Parathyroid adenoma (tissue), 2 donors: ENCODE results near the gene PPIL1.
"Not testable (repeated sequence)": the region's sequence is repeated elsewhere in the genome, so short reads cannot be mapped to it uniquely, and the experiment has no call there.

Source experiments
- H2AFZ ChIP-seq: fragments of 300-600 bp; sonication (generic); one replicate; pipeline ENCODE4 v1.7.0; 2017; ENCODE audit warnings: antibody characterized with exemption, mild to moderate bottlenecking
- H3K27ac ChIP-seq: fragments of 300-600 bp; sonication (generic); one replicate; pipeline ENCODE4 v1.7.0; 2017
- H3K27me3 ChIP-seq: fragments of 300-600 bp; sonication (generic); one replicate; pipeline ENCODE4 v1.7.0; 2017; ENCODE audit warnings: low read length; ENCODE audit not compliant: control insufficient read depth, insufficient read depth
- H3K36me3 ChIP-seq: fragments of 300-600 bp; sonication (generic); one replicate; pipeline ENCODE4 v1.7.0; 2017; ENCODE audit warnings: low read length; ENCODE audit not compliant: control insufficient read depth, insufficient read depth
- H3K4me1 ChIP-seq: fragments of 300-600 bp; sonication (generic); one replicate; pipeline ENCODE4 v1.7.0; 2017; ENCODE audit warnings: control low read depth
- H3K4me2 ChIP-seq: fragments of 300-600 bp; sonication (generic); one replicate; pipeline ENCODE4 v1.7.0; 2017; ENCODE audit warnings: low read length
- H3K4me3 ChIP-seq: fragments of 300-600 bp; sonication (generic); one replicate; pipeline ENCODE4 v1.7.0; 2017; ENCODE audit warnings: low read depth, low read length
- H3K79me2 ChIP-seq: fragments of 300-600 bp; sonication (generic); one replicate; pipeline ENCODE4 v1.7.0; 2017; ENCODE audit warnings: control low read depth
- H3K9ac ChIP-seq: fragments of 300-600 bp; sonication (generic); one replicate; pipeline ENCODE4 v1.7.0; 2017; ENCODE audit warnings: mild to moderate bottlenecking
- H3K9me3 ChIP-seq: fragments of 300-600 bp; sonication (generic); one replicate; pipeline ENCODE4 v1.7.0; 2017; ENCODE audit warnings: low read length; ENCODE audit not compliant: control insufficient read depth
- CTCF ChIP-seq: fragments of 300-600 bp; sonication (generic); IDR thresholded peaks from one replicate; pipeline ENCODE4 v1.7.0; 2017; ENCODE audit warnings: antibody characterized with exemption, mild to moderate bottlenecking
- donor health status: primary hyperparathyroidism.

PPIL1 gene

DNA sequence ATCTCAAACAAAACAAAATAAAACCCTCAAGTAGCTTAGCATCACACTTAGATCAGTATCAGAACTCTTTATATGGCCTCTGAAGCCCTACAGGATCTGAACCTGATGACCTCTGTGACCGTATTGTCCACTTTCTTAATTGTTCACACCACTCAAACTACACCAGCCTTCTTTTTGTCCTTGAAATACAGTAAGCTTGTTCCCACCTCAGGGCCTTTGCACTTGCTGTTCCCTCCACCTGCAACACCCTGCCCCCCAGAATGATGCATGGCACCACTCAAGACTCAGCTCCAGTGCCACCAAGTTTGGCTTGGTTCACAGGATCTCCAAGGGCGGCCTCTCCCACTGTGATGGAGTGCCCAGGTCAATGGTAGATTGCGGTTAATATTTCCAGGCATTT, 61.1 kb downstream of the PPIL1 start:
- no peak for TF ChIP-seq CTCF
- H3K9ac ChIP-seq, result no peak overlapping the region
- H3K4me2 ChIP-seq, result no peak overlapping the region
- H3K36me3 ChIP-seq, result no peaks in the 10 kb centered on the region
- no peak overlapping the region for H3K27ac ChIP-seq
- H3K4me3 ChIP-seq, result no peak overlapping the region
- no peaks in the 10 kb centered on the region for H3K9me3 ChIP-seq
- no peaks in the 10 kb centered on the region for H3K27me3 ChIP-seq
- no peaks in the 10 kb centered on the region for H3K79me2 ChIP-seq
- no peaks in the 10 kb centered on the region for H3K4me1 ChIP-seq
- no peak overlapping the region for H2AFZ ChIP-seq

GRCh38 chr6:36813047-36813446, 61.6 kb downstream of the PPIL1 start:
- H3K4me3 ChIP-seq, H3K9me3 ChIP-seq, H3K9ac ChIP-seq, H3K27me3 ChIP-seq, H3K4me1 ChIP-seq, H3K36me3 ChIP-seq, H3K79me2 ChIP-seq, H3K27ac ChIP-seq, H3K4me2 ChIP-seq, H2AFZ ChIP-seq: not testable (repeated sequence)

DNA sequence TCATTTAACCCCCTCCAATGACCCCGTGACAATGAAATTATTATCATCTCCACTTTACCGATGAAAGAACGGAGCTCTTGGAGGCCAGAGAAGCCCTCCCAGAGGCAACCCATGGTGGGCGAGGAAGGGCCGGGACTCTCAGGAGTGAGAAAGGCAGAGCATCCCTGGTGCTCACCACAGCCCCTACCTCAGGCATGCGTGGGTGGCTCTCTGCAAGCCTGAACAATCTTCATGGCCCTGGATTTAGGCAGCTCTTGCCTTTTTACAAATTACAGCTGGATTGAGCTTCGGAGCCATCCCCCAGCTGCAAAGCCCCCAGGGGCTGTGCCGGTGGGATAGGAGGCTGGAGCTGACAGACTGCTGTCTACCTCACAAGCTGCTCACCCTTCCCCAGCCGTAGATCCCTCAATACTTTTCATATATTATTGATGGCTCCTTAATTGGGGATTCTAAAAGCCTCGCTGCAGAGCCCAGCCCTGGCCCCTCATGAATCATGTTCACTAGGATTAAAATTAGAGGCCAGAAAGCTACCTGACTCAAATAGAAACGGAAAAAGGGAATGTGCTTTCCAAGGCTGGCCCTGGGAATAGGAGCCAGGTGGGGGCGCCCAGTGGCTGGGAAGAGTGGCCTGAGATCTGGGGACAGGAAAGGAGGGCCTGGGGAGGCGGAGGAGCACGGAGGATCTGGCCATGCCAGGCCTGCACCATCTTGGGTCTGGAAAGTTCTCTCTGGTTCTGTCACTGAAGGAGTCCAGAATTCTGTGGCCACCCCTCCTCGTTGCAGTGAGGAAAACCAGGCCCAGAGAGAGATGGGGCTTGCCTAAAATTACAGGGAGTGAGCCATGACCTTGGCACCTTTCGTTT, 64.4 kb downstream of the PPIL1 start:
- Histone ChIP-seq H3K9ac (no peak overlapping the region), H3K4me2 (no peak overlapping the region), H3K4me3 (no peak overlapping the region), H3K4me1 (no peaks in the 10 kb centered on the region), H3K27ac (no peak overlapping the region), H2AFZ (no peak overlapping the region), H3K27me3 (no peaks in the 10 kb centered on the region), H3K36me3 (no peaks in the 10 kb centered on the region), H3K9me3 (no peaks in the 10 kb centered on the region), H3K79me2 (no peaks in the 10 kb centered on the region)
- no peak for TF ChIP-seq CTCF

GRCh38 chr6:36809156-36809555, 65.4 kb downstream of the PPIL1 start:
- Histone ChIP-seq H3K4me3 (no peak overlapping the region), H3K4me1 (no peaks in the 10 kb centered on the region), H3K27me3 (no peaks in the 10 kb centered on the region), H3K9me3 (no peaks in the 10 kb centered on the region), H2AFZ (no peak overlapping the region), H3K79me2 (no peaks in the 10 kb centered on the region), H3K9ac (no peak overlapping the region), H3K27ac (no peak overlapping the region), H3K4me2 (no peak overlapping the region), H3K36me3 (no peaks in the 10 kb centered on the region)
- no peak for TF ChIP-seq CTCF

DNA sequence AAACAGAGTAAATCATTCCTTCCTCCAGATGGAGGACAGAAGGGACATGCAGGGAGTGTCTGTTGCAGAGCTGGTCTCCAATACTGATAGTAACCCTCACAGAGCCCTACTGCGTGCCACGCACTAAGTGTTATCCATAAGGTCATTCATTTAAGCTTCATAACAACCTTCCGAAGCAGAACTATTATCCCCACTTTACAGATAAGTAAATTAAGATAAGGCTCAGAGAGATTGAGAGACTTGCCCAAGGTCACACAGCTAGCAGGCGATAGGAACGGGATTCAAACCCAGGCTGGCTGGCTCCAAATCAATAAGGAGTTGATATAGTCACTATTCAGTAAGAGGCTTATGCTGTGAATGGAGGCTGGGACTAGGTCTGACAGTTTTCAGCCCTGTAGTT, 66.0 kb downstream of the PPIL1 start:
- no peak for TF ChIP-seq CTCF
- no peaks in the 10 kb centered on the region for H3K36me3 ChIP-seq
- no peaks in the 10 kb centered on the region for H3K9me3 ChIP-seq
- no peak overlapping the region for H3K4me3 ChIP-seq
- H3K4me1 ChIP-seq, result no peaks in the 10 kb centered on the region
- H3K4me2 ChIP-seq, result no peak overlapping the region
- H3K27me3 ChIP-seq, result no peaks in the 10 kb centered on the region
- no peak overlapping the region for H2AFZ ChIP-seq
- H3K27ac ChIP-seq, result no peak overlapping the region
- no peaks in the 10 kb centered on the region for H3K79me2 ChIP-seq
- H3K9ac ChIP-seq, result no peak overlapping the region
